Vagina (tissue), 2 donors: Measurements from ENCODE around the gene SMAP2.

Source experiments
- POLR2A ChIP-seq, 2 donors: fragments of 450-650 bp; IDR thresholded peaks; one replicate each; pipeline ENCODE4 v1.6.1; 2017; ENCODE audit warnings: antibody characterized with exemption in 2 of 2, mild to moderate bottlenecking in 2 of 2, moderate library complexity in 2 of 2
- POLR2AphosphoS5 ChIP-seq, 2 donors: sonication (generic); formaldehyde crosslinking; IDR thresholded peaks; one replicate each; pipeline ENCODE4 v1.9.0; 2017; ENCODE audit warnings: antibody characterized with exemption in 2 of 2, mild to moderate bottlenecking in 2 of 2, low read depth in 1 of 2; ENCODE audit not compliant: insufficient read depth in 1 of 2
- TF ChIP-seq, protein P1 (sequence below), 3 experiments: fragments of 450-650 bp in 2 of 3; fragments of 200-600 bp in 1 of 3; sonication (generic) in 1 of 3; IDR thresholded peaks; one replicate each; pipeline ENCODE4 v1.5.1; 2017 to 2019; ENCODE audit warnings: antibody characterized with exemption in 3 of 3, mild to moderate bottlenecking in 2 of 3, moderate library complexity in 2 of 3

- TF ChIP-seq POLR2AphosphoS5 (IDR thresholded peaks at IDR 0.05; ENCODE audit: insufficient read depth in 1 of 2, low read depth in 1 of 2) (peak in 1 of 2 donors; percentile 65), POLR2A (IDR thresholded peaks at IDR 0.05) (no peak)
- TF ChIP-seq, protein P1, sequence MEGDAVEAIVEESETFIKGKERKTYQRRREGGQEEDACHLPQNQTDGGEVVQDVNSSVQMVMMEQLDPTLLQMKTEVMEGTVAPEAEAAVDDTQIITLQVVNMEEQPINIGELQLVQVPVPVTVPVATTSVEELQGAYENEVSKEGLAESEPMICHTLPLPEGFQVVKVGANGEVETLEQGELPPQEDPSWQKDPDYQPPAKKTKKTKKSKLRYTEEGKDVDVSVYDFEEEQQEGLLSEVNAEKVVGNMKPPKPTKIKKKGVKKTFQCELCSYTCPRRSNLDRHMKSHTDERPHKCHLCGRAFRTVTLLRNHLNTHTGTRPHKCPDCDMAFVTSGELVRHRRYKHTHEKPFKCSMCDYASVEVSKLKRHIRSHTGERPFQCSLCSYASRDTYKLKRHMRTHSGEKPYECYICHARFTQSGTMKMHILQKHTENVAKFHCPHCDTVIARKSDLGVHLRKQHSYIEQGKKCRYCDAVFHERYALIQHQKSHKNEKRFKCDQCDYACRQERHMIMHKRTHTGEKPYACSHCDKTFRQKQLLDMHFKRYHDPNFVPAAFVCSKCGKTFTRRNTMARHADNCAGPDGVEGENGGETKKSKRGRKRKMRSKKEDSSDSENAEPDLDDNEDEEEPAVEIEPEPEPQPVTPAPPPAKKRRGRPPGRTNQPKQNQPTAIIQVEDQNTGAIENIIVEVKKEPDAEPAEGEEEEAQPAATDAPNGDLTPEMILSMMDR (IDR thresholded peaks at IDR 0.05) = no peak
Observed at GRCh38 chr1:40449684-40450494, 76.4 kb downstream of the SMAP2 start, which contains the start of gene ZFP69B.
